K562 (cell line): ENCODE data around the gene PPARGC1A. TPM values are rescaled to one million over a fixed set of nuclear protein-coding genes. Genes with fewer than 3 reads are reported as not detected.

Experiments used
- ATAC-seq: fragments of 200-7000 bp; cut with Tn5 transposase; 3 replicates; pipeline ENCODE4 v1.9.1; 2020; ENCODE audit warnings: moderate library complexity
- BruUV-seq: library from RNA; stranded (reverse); fragments of 400-500 nt; replicated peaks from 2 replicates; lab custom pipeline; 2021; lab: Mats Ljungman, UMichigan
- CTCF ChIA-PET: fragments of 300-600 bp; formaldehyde crosslinking; extraction: SDS; loops from one replicate; lab custom pipeline; 2021; ENCODE audit warnings: low intra/inter-chr PET ratio; lab: Yijun Ruan, JAX
- POLR2A ChIA-PET: fragments of 300-600, 350-650 bp; sonication (Branson Sonifier 250); formaldehyde crosslinking; extraction: SDS; loops from one replicate; lab custom pipeline; 2021; ENCODE audit warnings: antibody characterized with exemption, inconsistent platforms; lab: Yijun Ruan, JAX
- DNase-seq, 4 experiments: peaks; one replicate each; pipeline versions ENCODE4 v3.0.0 to v3.0.0-alpha.2; 2011 to 2018; ENCODE audit warnings: low spot score in 3 of 4, mixed read lengths in 3 of 4; ENCODE audit errors: extremely low read depth in 1 of 4
- FAIRE-seq: peaks from 2 replicates; lab custom pipeline; 2011; peaks lifted over from hg19 to GRCh38; lab: Jason Lieb, UNC
- H2AFZ ChIP-seq: 2 replicates; pipeline ENCODE4 v1.6.0; 2011; ENCODE audit warnings: low read depth, low read length, control low read depth, inconsistent platforms
- H3K27ac ChIP-seq: fragments of 200-600 bp; 3 replicates; pipeline ENCODE4 v1.8.0; 2011; ENCODE audit warnings: low read depth, mild to moderate bottlenecking, control low read depth, inconsistent platforms, low read length, moderate library complexity, mixed read lengths; ENCODE audit errors: extremely low read depth
- H3K27me3 ChIP-seq, 2 experiments: fragments of 300-600 bp in 1 of 2; 2 replicates in 1 of 2; 3 replicates in 1 of 2; pipeline versions ENCODE4 v1.6.0 to v1.8.0; 2011; ENCODE audit warnings: inconsistent platforms in 2 of 2, low read length in 2 of 2, mild to moderate bottlenecking in 1 of 2, mixed read lengths in 1 of 2, moderate library complexity in 1 of 2; ENCODE audit not compliant: control insufficient read depth in 2 of 2, insufficient read depth in 2 of 2
- H3K36me3 ChIP-seq: fragments of 300-600 bp; 3 replicates; pipeline ENCODE4 v1.8.0; 2011; ENCODE audit warnings: mild to moderate bottlenecking, low read length, inconsistent platforms; ENCODE audit not compliant: control insufficient read depth, insufficient read depth
- H3K4me1 ChIP-seq, 2 experiments: fragments of 200-600 bp in 1 of 2; replicated peaks in 1 of 2; 2 replicates in 1 of 2; 3 replicates in 1 of 2; pipeline versions ENCODE4 v1.5.1 to v1.8.0; 2011; ENCODE audit warnings: inconsistent platforms in 2 of 2, low read length in 2 of 2, mild to moderate bottlenecking in 1 of 2, mixed read lengths in 1 of 2, moderate library complexity in 1 of 2; ENCODE audit not compliant: control insufficient read depth in 2 of 2, insufficient read depth in 2 of 2
- H3K4me2 ChIP-seq: 2 replicates; pipeline ENCODE4 v1.6.1; 2011; ENCODE audit warnings: low read length, control low read depth, inconsistent platforms, mixed read lengths; ENCODE audit not compliant: insufficient read depth
- H3K4me3 ChIP-seq: fragments of 200-600 bp; sonication (generic), shearing (Covaris generic); 2 replicates; pipeline ENCODE4 v1.5.1; 2016; ENCODE audit warnings: control low read depth, inconsistent platforms
- H3K79me2 ChIP-seq: fragments of 200-600 bp; 3 replicates; pipeline ENCODE4 v1.8.0; 2011; ENCODE audit warnings: low read length, inconsistent platforms; ENCODE audit not compliant: control insufficient read depth, insufficient read depth
- H3K9ac ChIP-seq, 2 experiments: 2 replicates each; pipeline versions ENCODE4 v1.6.0 to v1.6.1; 2011; ENCODE audit warnings: low read depth in 2 of 2, low read length in 2 of 2, control low read depth in 1 of 2, inconsistent platforms in 1 of 2, mild to moderate bottlenecking in 1 of 2, mixed read lengths in 1 of 2; ENCODE audit not compliant: insufficient read depth in 1 of 2
- H3K9me1 ChIP-seq: one replicate; pipeline ENCODE4 v1.6.0; 2011; ENCODE audit warnings: inconsistent platforms, mild to moderate bottlenecking, low read length, moderate library complexity; ENCODE audit not compliant: control insufficient read depth, insufficient read depth
- H3K9me3 ChIP-seq: replicated peaks from 2 replicates; pipeline ENCODE4 v1.5.1; 2011; ENCODE audit warnings: low read depth, low read length, inconsistent platforms; ENCODE audit not compliant: control insufficient read depth, insufficient read depth
- H4K20me1 ChIP-seq: replicated peaks from 2 replicates; pipeline ENCODE4 v1.6.1; 2011; ENCODE audit warnings: low read length, inconsistent platforms, mixed read lengths; ENCODE audit not compliant: control insufficient read depth, insufficient read depth
- CBFB ChIP-seq: sonication (generic); formaldehyde crosslinking; IDR thresholded peaks from 2 replicates; pipeline ENCODE4 v1.4.0; 2020; ENCODE audit warnings: mild to moderate bottlenecking, missing genetic modification reagents
- ESRRB ChIP-seq: fragments of 250-450 bp; sonication (Bioruptor Pico); IDR thresholded peaks from 2 replicates; pipeline ENCODE4 v1.5.0; 2020; ENCODE audit warnings: mild to moderate bottlenecking, moderate library complexity, borderline replicate concordance
- MYC ChIP-seq, 2 experiments: fragments of 250-450 bp in 1 of 2; sonication (Bioruptor Pico) in 1 of 2; IDR thresholded peaks; 2 replicates each; pipeline versions ENCODE4 v1.5.1 to v1.6.1; 2012 to 2021; ENCODE audit warnings: low read depth in 2 of 2, borderline replicate concordance in 1 of 2, improper control_type of control experiment in 1 of 2, low read length in 1 of 2, mild to moderate bottlenecking in 1 of 2, moderate library complexity in 1 of 2
- TAF7 ChIP-seq: fragments of 450-650 bp; IDR thresholded peaks from 2 replicates; pipeline ENCODE4 v1.6.1; 2016; ENCODE audit warnings: missing genetic modification characterization, missing compliant biosample characterization
- ZNF174 ChIP-seq: fragments of 250-450 bp; sonication (Bioruptor Pico); IDR thresholded peaks from 2 replicates; pipeline ENCODE4 v1.4.0; 2020; ENCODE audit warnings: mild to moderate bottlenecking
- ZNF41 ChIP-seq: fragments of 250-450 bp; sonication (Bioruptor Pico); conservative IDR thresholded peaks from 2 replicates; pipeline ENCODE4 v1.4.0; 2020; ENCODE audit warnings: mild to moderate bottlenecking
- WGBS: fragments of 100-300 bp; shearing (Covaris generic); methylation state at CpG from one replicate; pipeline ENCODE4 v1.1.6; 2016; ENCODE audit warnings: low coverage, mixed read lengths; ENCODE audit not compliant: insufficient coverage; ENCODE audit errors: missing lambda C conversion rate; 5-methylcytosine and 5-hydroxymethylcytosine counted together
- in situ Hi-C: fragments of 300-500 bp; cut with MboI; formaldehyde crosslinking; loops from 4 replicates; pipeline ENCODE4 v1.15.0; 2018; ENCODE audit warnings: inconsistent platforms, mixed read lengths
- intact Hi-C: fragments of 100-400 bp; cut with micrococcal nuclease; formaldehyde crosslinking; loops from 2 replicates; pipeline ENCODE4 v1.14.2; 2022
- polyA plus RNA-seq, 8 experiments: library from polyadenylated mRNA; depleted of rRNA in 4 of 8; stranded (reverse) in 5 of 8; unstranded in 3 of 8; fragments of >200 nt; fragmentation: Nextera tagmentation in 2 of 8; fragmentation: Illumina TruSeq in 1 of 8; extraction: Ambion mirVana in 2 of 8; extraction: Trizol in 1 of 8; gene quantifications; 2 replicates each; pipeline versions ENCODE4 v1.2.1 to v1.2.3, GENCODE V29; 2011 to 2014; ENCODE audit warnings: inconsistent platforms in 1 of 8, missing spikeins in 1 of 8
- total RNA-seq, 7 experiments: library from RNA; depleted of rRNA in 6 of 7; stranded (reverse); fragments of >200 nt in 6 of 7; fragmentation: Illumina TruSeq in 2 of 7; extraction: Trizol in 2 of 7; gene quantifications; 2 replicates each; pipeline versions ENCODE4 v1.2.1 to v1.2.3, GENCODE V29; 2011 to 2021; ENCODE audit warnings: low replicate concordance in 1 of 7
- TF ChIP-seq, protein P1 (sequence below): IDR thresholded peaks from 2 replicates; pipeline ENCODE4 v1.6.1; 2011; ENCODE audit not compliant: insufficient read length; ENCODE audit errors: extremely low read depth
- TF ChIP-seq, protein P2 (sequence below): fragments of 450-650 bp; formaldehyde crosslinking; IDR thresholded peaks from 2 replicates; pipeline ENCODE4 v1.4.0; 2020; ENCODE audit warnings: mild to moderate bottlenecking, moderate library complexity

The PPARGC1A gene
- total and polyA plus RNA-seq, 9 of the 15 experiments (the other 6 are each of a cell fraction or from before 2014, with no cell fraction given), result 0.02 TPM; not detected in 8

DNA sequence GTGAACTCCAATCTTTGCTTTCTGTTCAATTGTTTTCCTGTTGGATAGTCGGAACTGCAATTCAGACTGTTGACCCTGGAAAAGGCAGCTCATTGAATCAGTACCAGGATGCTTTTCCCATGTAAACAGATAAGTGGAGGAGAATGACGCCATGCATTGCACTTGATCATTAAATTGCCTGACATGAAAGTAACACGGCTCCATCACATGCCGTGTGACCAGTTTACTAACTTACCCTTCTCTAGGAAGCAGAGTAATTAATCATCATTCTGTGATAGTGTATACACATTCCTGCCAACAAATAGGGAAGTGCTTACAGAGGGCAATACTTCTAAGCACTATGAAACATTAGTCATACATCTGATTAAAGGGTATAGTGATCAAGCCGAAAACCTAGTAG, 101.4 kb downstream of the PPARGC1A start:
- H3K27me3 ChIP-seq, result no peaks in the 10 kb centered on the region
- ChIA-PET CTCF (no interaction called here), POLR2A (no interaction called here)
- TF ChIP-seq CBFB (no peak), ESRRB (no peak), ZNF174 (CRISPR knock-in tag) (no peak), TAF7 (no peak), ZNF41 (no peak), MYC (IDR thresholded peaks at IDR 0.05; ENCODE audit: low read depth, low read length) (no peak), MYC (CRISPR knock-in tag; IDR thresholded peaks at IDR 0.05; ENCODE audit: borderline replicate concordance, low read depth) (no peak)
- TF ChIP-seq, protein P1, sequence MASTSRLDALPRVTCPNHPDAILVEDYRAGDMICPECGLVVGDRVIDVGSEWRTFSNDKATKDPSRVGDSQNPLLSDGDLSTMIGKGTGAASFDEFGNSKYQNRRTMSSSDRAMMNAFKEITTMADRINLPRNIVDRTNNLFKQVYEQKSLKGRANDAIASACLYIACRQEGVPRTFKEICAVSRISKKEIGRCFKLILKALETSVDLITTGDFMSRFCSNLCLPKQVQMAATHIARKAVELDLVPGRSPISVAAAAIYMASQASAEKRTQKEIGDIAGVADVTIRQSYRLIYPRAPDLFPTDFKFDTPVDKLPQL, result no peak
- TF ChIP-seq, protein P2, sequence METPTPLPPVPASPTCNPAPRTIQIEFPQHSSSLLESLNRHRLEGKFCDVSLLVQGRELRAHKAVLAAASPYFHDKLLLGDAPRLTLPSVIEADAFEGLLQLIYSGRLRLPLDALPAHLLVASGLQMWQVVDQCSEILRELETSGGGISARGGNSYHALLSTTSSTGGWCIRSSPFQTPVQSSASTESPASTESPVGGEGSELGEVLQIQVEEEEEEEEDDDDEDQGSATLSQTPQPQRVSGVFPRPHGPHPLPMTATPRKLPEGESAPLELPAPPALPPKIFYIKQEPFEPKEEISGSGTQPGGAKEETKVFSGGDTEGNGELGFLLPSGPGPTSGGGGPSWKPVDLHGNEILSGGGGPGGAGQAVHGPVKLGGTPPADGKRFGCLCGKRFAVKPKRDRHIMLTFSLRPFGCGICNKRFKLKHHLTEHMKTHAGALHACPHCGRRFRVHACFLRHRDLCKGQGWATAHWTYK, result no peak
- H3K4me3 ChIP-seq, result no peak overlapping the region
- no peaks in the 10 kb centered on the region for H3K79me2 ChIP-seq
- no peak overlapping the region for H3K4me2 ChIP-seq
- no peak overlapping the region for H2AFZ ChIP-seq
- no peak overlapping the region for H3K27ac ChIP-seq
- FAIRE-seq (no peak), DNase-seq (no peak), ATAC-seq (no peak)
- no peak overlapping the region for H3K9ac ChIP-seq
- H3K9me1 ChIP-seq, result no peaks in the 10 kb centered on the region
- H3K9me3 ChIP-seq, result no peaks in the 10 kb centered on the region
- H4K20me1 ChIP-seq, result no peaks in the 10 kb centered on the region
- H3K4me1 ChIP-seq, result no peaks in the 10 kb centered on the region
- 0% methylated on average over 5 of the region's 5 CpGs for WGBS
- H3K36me3 ChIP-seq, result no peaks in the 10 kb centered on the region
- BruUV-seq, result no TSS peak
- in situ Hi-C loops, result no loop called here
- intact Hi-C loops, result no loop called here
